Activated T-cell treated with anti-CD3 and anti-CD28 coated beads for 48 hours (primary cell): ENCODE data around the gene UCHL3.

ENCODE experiments used
- DNase-seq: peaks from one replicate; pipeline ENCODE4 v3.0.0-alpha.2; 2020; ENCODE audit warnings: low read depth

UCHL3 gene

GRCh38 chr13:75547917-75548316 lies 1.7 kb upstream of the UCHL3 start:
- no peak for DNase-seq

- DNase-seq, result peak; percentile 12
Observed at GRCh38 chr13:75550159-75550567, 572 bp downstream of the UCHL3 start.

GRCh38 chr13:75554464-75554863 lies 4.9 kb downstream of the UCHL3 start:
- no peak for DNase-seq

- DNase-seq, result no peak
Observed at GRCh38 chr13:75554981-75555380, 5.4 kb downstream of the UCHL3 start.

- DNase-seq, result no peak
Observed at GRCh38 chr13:75555836-75556235, 6.2 kb downstream of the UCHL3 start.

GRCh38 chr13:75556961-75557360 lies 7.4 kb downstream of the UCHL3 start:
- no peak for DNase-seq

- DNase-seq, result no peak
Observed at GRCh38 chr13:75558145-75558840, 8.7 kb downstream of the UCHL3 start.

- DNase-seq, result no peak
Observed at GRCh38 chr13:75566658-75567057, 17.1 kb downstream of the UCHL3 start.

GRCh38 chr13:75569576-75569975 lies 20.0 kb downstream of the UCHL3 start:
- DNase-seq, result no peak

- no peak for DNase-seq
Observed at GRCh38 chr13:75579529-75579928, 29.9 kb downstream of the UCHL3 start.

GRCh38 chr13:75581874-75582640 lies 32.5 kb downstream of the UCHL3 start:
- DNase-seq, result no peak

- no peak for DNase-seq
Observed at GRCh38 chr13:75583091-75583490, 33.5 kb downstream of the UCHL3 start.

GRCh38 chr13:75585153-75585552 lies 35.6 kb downstream of the UCHL3 start:
- no peak for DNase-seq

GRCh38 chr13:75587679-75588078 lies 38.1 kb downstream of the UCHL3 start:
- DNase-seq, result no peak

GRCh38 chr13:75596657-75597182 lies 47.1 kb downstream of the UCHL3 start:
- DNase-seq, result no peak

GRCh38 chr13:75600371-75600770 lies 50.8 kb downstream of the UCHL3 start:
- DNase-seq, result no peak

- no peak for DNase-seq
Observed at GRCh38 chr13:75603038-75603437, 53.4 kb downstream of the UCHL3 start.

GRCh38 chr13:75607447-75607846 lies 57.9 kb downstream of the UCHL3 start:
- DNase-seq, result no peak

GRCh38 chr13:75610466-75610865 lies 60.9 kb downstream of the UCHL3 start:
- DNase-seq, result no peak

GRCh38 chr13:75612354-75612753 lies 62.8 kb downstream of the UCHL3 start:
- no peak for DNase-seq

GRCh38 chr13:75617230-75617629 lies 67.6 kb downstream of the UCHL3 start:
- no peak for DNase-seq

- DNase-seq, result no peak
Observed at GRCh38 chr13:75618308-75618707, 68.7 kb downstream of the UCHL3 start.

GRCh38 chr13:75620020-75620419 lies 70.4 kb downstream of the UCHL3 start:
- no peak for DNase-seq
